ENCODE data around the gene NYNRIN. TPM values are rescaled to one million over a fixed set of nuclear protein-coding genes. Genes with fewer than 3 reads are reported as not detected.

Gene NYNRIN
- total and polyA plus RNA-seq, 2 experiments from 2014 or later: 3.1 to 20.0 TPM

DNA sequence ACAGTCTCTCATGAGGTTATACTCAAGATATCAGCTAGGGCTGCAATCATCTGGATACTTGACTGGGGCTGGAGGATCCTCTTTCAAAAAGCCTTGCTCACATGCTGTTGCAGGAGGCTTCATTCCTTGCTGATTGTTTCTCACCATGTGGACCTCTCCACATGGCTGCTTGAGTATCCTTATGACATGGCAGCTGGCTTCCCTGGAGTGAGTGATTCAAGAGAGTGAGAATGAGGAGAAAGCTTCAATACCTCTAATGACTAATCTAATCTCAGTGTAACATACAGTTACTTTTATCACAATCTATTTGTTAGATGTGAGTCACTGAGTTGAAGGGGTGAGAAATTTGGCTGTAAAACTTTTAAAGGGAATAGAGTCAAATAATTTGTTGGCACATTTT lies 58.2 kb downstream of the NYNRIN start (continued):
- TF ChIP-seq, protein P1, sequence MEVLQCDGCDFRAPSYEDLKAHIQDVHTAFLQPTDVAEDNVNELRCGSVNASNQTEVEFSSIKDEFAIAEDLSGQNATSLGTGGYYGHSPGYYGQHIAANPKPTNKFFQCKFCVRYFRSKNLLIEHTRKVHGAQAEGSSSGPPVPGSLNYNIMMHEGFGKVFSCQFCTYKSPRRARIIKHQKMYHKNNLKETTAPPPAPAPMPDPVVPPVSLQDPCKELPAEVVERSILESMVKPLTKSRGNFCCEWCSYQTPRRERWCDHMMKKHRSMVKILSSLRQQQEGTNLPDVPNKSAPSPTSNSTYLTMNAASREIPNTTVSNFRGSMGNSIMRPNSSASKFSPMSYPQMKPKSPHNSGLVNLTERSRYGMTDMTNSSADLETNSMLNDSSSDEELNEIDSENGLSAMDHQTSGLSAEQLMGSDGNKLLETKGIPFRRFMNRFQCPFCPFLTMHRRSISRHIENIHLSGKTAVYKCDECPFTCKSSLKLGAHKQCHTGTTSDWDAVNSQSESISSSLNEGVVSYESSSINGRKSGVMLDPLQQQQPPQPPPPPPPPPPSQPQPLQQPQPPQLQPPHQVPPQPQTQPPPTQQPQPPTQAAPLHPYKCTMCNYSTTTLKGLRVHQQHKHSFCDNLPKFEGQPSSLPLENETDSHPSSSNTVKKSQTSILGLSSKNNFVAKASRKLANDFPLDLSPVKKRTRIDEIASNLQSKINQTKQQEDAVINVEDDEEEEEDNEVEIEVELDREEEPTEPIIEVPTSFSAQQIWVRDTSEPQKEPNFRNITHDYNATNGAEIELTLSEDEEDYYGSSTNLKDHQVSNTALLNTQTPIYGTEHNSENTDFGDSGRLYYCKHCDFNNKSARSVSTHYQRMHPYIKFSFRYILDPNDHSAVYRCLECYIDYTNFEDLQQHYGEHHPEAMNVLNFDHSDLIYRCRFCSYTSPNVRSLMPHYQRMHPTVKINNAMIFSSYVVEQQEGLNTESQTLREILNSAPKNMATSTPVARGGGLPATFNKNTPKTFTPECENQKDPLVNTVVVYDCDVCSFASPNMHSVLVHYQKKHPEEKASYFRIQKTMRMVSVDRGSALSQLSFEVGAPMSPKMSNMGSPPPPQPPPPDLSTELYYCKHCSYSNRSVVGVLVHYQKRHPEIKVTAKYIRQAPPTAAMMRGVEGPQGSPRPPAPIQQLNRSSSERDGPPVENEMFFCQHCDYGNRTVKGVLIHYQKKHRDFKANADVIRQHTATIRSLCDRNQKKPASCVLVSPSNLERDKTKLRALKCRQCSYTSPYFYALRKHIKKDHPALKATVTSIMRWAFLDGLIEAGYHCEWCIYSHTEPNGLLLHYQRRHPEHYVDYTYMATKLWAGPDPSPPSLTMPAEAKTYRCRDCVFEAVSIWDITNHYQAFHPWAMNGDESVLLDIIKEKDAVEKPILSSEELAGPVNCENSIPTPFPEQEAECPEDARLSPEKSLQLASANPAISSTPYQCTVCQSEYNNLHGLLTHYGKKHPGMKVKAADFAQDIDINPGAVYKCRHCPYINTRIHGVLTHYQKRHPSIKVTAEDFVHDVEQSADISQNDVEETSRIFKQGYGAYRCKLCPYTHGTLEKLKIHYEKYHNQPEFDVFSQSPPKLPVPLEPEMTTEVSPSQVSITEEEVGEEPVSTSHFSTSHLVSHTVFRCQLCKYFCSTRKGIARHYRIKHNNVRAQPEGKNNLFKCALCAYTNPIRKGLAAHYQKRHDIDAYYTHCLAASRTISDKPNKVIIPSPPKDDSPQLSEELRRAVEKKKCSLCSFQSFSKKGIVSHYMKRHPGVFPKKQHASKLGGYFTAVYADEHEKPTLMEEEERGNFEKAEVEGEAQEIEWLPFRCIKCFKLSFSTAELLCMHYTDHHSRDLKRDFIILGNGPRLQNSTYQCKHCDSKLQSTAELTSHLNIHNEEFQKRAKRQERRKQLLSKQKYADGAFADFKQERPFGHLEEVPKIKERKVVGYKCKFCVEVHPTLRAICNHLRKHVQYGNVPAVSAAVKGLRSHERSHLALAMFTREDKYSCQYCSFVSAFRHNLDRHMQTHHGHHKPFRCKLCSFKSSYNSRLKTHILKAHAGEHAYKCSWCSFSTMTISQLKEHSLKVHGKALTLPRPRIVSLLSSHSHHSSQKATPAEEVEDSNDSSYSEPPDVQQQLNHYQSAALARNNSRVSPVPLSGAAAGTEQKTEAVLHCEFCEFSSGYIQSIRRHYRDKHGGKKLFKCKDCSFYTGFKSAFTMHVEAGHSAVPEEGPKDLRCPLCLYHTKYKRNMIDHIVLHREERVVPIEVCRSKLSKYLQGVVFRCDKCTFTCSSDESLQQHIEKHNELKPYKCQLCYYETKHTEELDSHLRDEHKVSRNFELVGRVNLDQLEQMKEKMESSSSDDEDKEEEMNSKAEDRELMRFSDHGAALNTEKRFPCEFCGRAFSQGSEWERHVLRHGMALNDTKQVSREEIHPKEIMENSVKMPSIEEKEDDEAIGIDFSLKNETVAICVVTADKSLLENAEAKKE (CRISPR knock-in tag; IDR thresholded peaks at IDR 0.05): no peak
- TF ChIP-seq EZH2 (IDR thresholded peaks at IDR 0.05; ENCODE audit: low read depth, unreplicated experiment): no peak
- no peak for TF ChIP-seq CREB1 (CRISPR knock-in tag; IDR thresholded peaks at IDR 0.05; ENCODE audit: low read depth)
- TF ChIP-seq ZNF114 (CRISPR knock-in tag; IDR thresholded peaks at IDR 0.05): no peak
- no peak for TF ChIP-seq ZNF331 (CRISPR knock-in tag; IDR thresholded peaks at IDR 0.05; ENCODE audit: low read depth)
- TF ChIP-seq NANOG (IDR thresholded peaks at IDR 0.05; ENCODE audit: borderline replicate concordance): no peak

DNA sequence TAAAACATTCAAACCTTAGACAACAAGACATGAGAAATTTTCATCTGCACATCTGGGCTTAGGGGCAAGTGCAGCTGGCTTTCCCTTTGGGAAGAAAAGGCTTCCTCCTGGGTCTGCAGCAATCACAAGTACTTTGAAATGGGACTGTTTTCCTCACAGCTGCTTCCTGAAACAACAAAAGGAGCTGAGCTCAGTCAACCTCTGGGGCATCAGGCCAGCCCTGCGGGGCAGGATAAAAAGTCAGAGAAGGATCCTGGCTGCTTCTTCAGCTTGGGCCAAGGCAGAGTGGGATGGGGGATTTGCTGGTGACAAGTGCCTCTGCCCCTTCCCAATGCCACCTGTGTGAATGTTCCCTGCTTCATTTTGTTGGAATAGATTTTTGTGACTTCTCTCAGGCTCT lies 59.9 kb downstream of the NYNRIN start:
- no peak overlapping the region for H3K4me3 Mint-ChIP-seq
- H3K9me2 ChIP-seq (ENCODE audit: insufficient read depth): peaks cover 5% of the 10 kb centered on the region; the same call in 1 of the 2 replicates
- H3K4me3 ChIP-seq: no peak overlapping the region
- H3K9me3 Mint-ChIP-seq: peaks cover 16% of the 10 kb centered on the region
- H3K27me3 Mint-ChIP-seq (ENCODE audit: insufficient read depth, low read depth, poor library complexity): no peaks in the 10 kb centered on the region
- H3F3A ChIP-seq (replicated peaks; ENCODE audit: low read depth): no peaks in the 10 kb centered on the region
- H3K79me2 ChIP-seq (replicated peaks; ENCODE audit: insufficient read depth): no peaks in the 10 kb centered on the region
- H3K27ac Mint-ChIP-seq: no peak overlapping the region
- DNase-seq (ENCODE audit: low spot score): no peak
- peaks cover 15% of the 10 kb centered on the region for H3K36me3 Mint-ChIP-seq (ENCODE audit: low read depth)
- H2AFZ ChIP-seq: no peak overlapping the region
- H3K36me3 ChIP-seq (ENCODE audit: insufficient read depth): peaks cover 14% of the 10 kb centered on the region
- peaks cover 1% of the 10 kb centered on the region; the same call in 1 of the 3 replicates for H3K4me1 Mint-ChIP-seq
- no peak overlapping the region for H3K4me2 ChIP-seq
- H3K4me1 ChIP-seq (ENCODE audit: insufficient read depth): no peaks in the 10 kb centered on the region
- ATAC-seq: no peak
- H3K27me3 ChIP-seq (ENCODE audit: insufficient read depth): no peaks in the 10 kb centered on the region
- H4K20me1 ChIP-seq (replicated peaks; ENCODE audit: insufficient read depth): no peaks in the 10 kb centered on the region
- no peak overlapping the region for H3K27ac ChIP-seq (ENCODE audit: low read depth)
- TF ChIP-seq EZH2phosphoT487 (IDR thresholded peaks at IDR 0.05; ENCODE audit: unreplicated experiment): no peak
- TF ChIP-seq, protein P2, sequence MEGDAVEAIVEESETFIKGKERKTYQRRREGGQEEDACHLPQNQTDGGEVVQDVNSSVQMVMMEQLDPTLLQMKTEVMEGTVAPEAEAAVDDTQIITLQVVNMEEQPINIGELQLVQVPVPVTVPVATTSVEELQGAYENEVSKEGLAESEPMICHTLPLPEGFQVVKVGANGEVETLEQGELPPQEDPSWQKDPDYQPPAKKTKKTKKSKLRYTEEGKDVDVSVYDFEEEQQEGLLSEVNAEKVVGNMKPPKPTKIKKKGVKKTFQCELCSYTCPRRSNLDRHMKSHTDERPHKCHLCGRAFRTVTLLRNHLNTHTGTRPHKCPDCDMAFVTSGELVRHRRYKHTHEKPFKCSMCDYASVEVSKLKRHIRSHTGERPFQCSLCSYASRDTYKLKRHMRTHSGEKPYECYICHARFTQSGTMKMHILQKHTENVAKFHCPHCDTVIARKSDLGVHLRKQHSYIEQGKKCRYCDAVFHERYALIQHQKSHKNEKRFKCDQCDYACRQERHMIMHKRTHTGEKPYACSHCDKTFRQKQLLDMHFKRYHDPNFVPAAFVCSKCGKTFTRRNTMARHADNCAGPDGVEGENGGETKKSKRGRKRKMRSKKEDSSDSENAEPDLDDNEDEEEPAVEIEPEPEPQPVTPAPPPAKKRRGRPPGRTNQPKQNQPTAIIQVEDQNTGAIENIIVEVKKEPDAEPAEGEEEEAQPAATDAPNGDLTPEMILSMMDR (conservative IDR thresholded peaks at IDR 0.05; ENCODE audit: low read depth in 2 of 2): no peak
- TF ChIP-seq JUNB (IDR thresholded peaks at IDR 0.05; ENCODE audit: unreplicated experiment): no peak
- TF ChIP-seq, protein P3, sequence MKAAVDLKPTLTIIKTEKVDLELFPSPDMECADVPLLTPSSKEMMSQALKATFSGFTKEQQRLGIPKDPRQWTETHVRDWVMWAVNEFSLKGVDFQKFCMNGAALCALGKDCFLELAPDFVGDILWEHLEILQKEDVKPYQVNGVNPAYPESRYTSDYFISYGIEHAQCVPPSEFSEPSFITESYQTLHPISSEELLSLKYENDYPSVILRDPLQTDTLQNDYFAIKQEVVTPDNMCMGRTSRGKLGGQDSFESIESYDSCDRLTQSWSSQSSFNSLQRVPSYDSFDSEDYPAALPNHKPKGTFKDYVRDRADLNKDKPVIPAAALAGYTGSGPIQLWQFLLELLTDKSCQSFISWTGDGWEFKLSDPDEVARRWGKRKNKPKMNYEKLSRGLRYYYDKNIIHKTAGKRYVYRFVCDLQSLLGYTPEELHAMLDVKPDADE (IDR thresholded peaks at IDR 0.05): no peak
- no peak for TF ChIP-seq CREB1 (CRISPR knock-in tag; IDR thresholded peaks at IDR 0.05; ENCODE audit: low read depth)
- no peak for TF ChIP-seq EZH2 (IDR thresholded peaks at IDR 0.05; ENCODE audit: low read depth, unreplicated experiment)

All from GM23338 (cell line).